Astrocyte (in vitro differentiated cells and primary cell): Measurements from ENCODE around the gene LY86. TPM values are rescaled to one million over a fixed set of nuclear protein-coding genes. Genes with fewer than 3 reads are reported as not detected.

ENCODE experiments used
- DNase-seq: peaks from one replicate; pipeline ENCODE4 v3.0.0-alpha.2; 2010; ENCODE audit warnings: low read depth
- FAIRE-seq: peaks from 2 replicates; lab custom pipeline; 2011; peaks lifted over from hg19 to GRCh38; lab: Jason Lieb, UNC
- H2AFZ ChIP-seq: 2 replicates; pipeline ENCODE4 v1.6.0; 2012; ENCODE audit warnings: low read depth, low read length, inconsistent platforms
- H3K27ac ChIP-seq: 2 replicates; pipeline ENCODE4 v1.5.1; 2011; ENCODE audit warnings: low read depth, low read length, inconsistent platforms
- H3K27me3 ChIP-seq: 2 replicates; pipeline ENCODE4 v1.6.0; 2011; ENCODE audit warnings: low read length, inconsistent platforms; ENCODE audit not compliant: insufficient read depth
- H3K36me3 ChIP-seq: 2 replicates; pipeline ENCODE4 v1.5.1; 2011; ENCODE audit warnings: low read length, inconsistent platforms; ENCODE audit not compliant: insufficient read depth
- H3K4me1 ChIP-seq: 2 replicates; pipeline ENCODE4 v1.5.1; 2011; ENCODE audit warnings: low read length, inconsistent platforms; ENCODE audit not compliant: insufficient read depth
- H3K4me2 ChIP-seq: 2 replicates; pipeline ENCODE4 v1.6.0; 2012; ENCODE audit warnings: low read length, inconsistent platforms
- H3K4me3 ChIP-seq: 2 replicates; pipeline ENCODE4 v1.5.1; 2011; ENCODE audit warnings: low read depth, mild to moderate bottlenecking, low read length, inconsistent platforms; ENCODE audit not compliant: insufficient read depth
- H3K79me2 ChIP-seq: 2 replicates; pipeline ENCODE4 v1.6.0; 2012; ENCODE audit warnings: mild to moderate bottlenecking, low read length, inconsistent platforms; ENCODE audit not compliant: insufficient read depth
- H3K9ac ChIP-seq: 2 replicates; pipeline ENCODE4 v1.6.0; 2012; ENCODE audit warnings: mild to moderate bottlenecking, low read length, inconsistent platforms
- H3K9me3 ChIP-seq: 2 replicates; pipeline ENCODE4 v1.5.1; 2012; ENCODE audit warnings: low read depth, mild to moderate bottlenecking, low read length, inconsistent platforms; ENCODE audit not compliant: insufficient read depth
- H4K20me1 ChIP-seq: 2 replicates; pipeline ENCODE4 v1.6.0; 2012; ENCODE audit warnings: low read length, inconsistent platforms; ENCODE audit not compliant: insufficient read depth
- H3K27ac Mint-ChIP-seq: one replicate; pipeline ENCODE4 v1.8.0; 2021; ENCODE audit warnings: mild to moderate bottlenecking, mixed read lengths; ENCODE audit not compliant: unreplicated experiment
- H3K27me3 Mint-ChIP-seq: one replicate; pipeline ENCODE4 v1.8.0; 2021; ENCODE audit warnings: low read depth, mixed read lengths; ENCODE audit not compliant: unreplicated experiment
- H3K36me3 Mint-ChIP-seq: one replicate; pipeline ENCODE4 v1.8.0; 2021; ENCODE audit warnings: low read depth, mixed read lengths; ENCODE audit not compliant: unreplicated experiment
- H3K4me1 Mint-ChIP-seq: one replicate; pipeline ENCODE4 v1.8.0; 2021; ENCODE audit warnings: low read depth, mixed read lengths; ENCODE audit not compliant: unreplicated experiment
- H3K4me3 Mint-ChIP-seq: one replicate; pipeline ENCODE4 v1.8.0; 2021; ENCODE audit warnings: mild to moderate bottlenecking, moderate library complexity, mixed read lengths; ENCODE audit not compliant: unreplicated experiment
- H3K9me3 Mint-ChIP-seq: one replicate; pipeline ENCODE4 v1.8.0; 2021; ENCODE audit warnings: mild to moderate bottlenecking, mixed read lengths; ENCODE audit not compliant: unreplicated experiment
- CTCF ChIP-seq: IDR thresholded peaks from 2 replicates; pipeline ENCODE4 v1.5.1; 2011; ENCODE audit warnings: low read depth, mild to moderate bottlenecking, inconsistent platforms, low read length, moderate library complexity; ENCODE audit not compliant: insufficient read depth
- EZH2 ChIP-seq: IDR thresholded peaks from 2 replicates; pipeline ENCODE4 v1.6.1; 2012; ENCODE audit warnings: mild to moderate bottlenecking, low read length, inconsistent platforms; ENCODE audit not compliant: insufficient read depth
- total RNA-seq: library from RNA; stranded (reverse); gene quantifications from 2 replicates; pipeline ENCODE4 v1.2.1, GENCODE V29; 2021

Gene LY86
- total RNA-seq, 1 donor from 2014 or later = not detected

DNA sequence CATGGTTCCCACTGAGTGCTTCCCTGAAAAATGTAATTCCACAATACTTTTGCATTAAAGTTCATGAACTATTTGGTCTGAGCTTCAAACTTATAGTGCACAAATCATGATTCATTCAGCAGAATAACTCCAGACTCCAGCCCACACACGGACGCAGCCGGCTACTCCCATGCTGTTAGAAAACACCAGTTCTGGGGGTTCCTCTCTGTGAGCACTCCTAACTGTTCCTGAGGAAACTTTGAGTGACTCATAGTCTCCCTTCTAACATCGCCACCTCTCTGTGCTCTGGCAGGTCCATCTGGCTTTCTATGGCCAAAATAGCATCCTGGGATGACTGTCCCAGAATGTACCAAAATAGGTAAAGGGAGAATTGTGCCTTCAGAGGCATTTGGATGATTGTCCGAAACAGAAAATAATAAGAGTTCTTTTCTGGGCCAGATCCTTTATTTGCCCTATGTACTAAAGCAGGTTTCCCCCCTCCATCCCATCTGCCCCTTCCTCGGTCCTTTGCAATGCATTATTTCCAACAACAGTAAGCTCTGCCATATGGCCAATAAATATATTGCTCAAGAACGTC, 32.3 kb upstream of the LY86 start:
- Histone ChIP-seq H3K27me3 (no peaks in the 10 kb centered on the region), H3K9me3 (no peaks in the 10 kb centered on the region), H3K4me2 (no peak overlapping the region), H3K9ac (no peak overlapping the region), H3K4me3 (no peak overlapping the region), H3K79me2 (no peaks in the 10 kb centered on the region), H2AFZ (no peak overlapping the region), H3K36me3 (no peaks in the 10 kb centered on the region), H4K20me1 (no peaks in the 10 kb centered on the region), H3K4me1 (no peaks in the 10 kb centered on the region), H3K27ac (no peak overlapping the region)
- Mint-ChIP-seq H3K27me3 (peaks cover 15% of the 10 kb centered on the region), H3K4me1 (peaks cover 14% of the 10 kb centered on the region), H3K9me3 (peaks cover 2% of the 10 kb centered on the region), H3K27ac (peak overlapping the region; percentile 21), H3K4me3 (no peak overlapping the region), H3K36me3 (no peaks in the 10 kb centered on the region)
- no peak for TF ChIP-seq EZH2
- TF ChIP-seq CTCF = no peak
- DNase-seq (no peak), FAIRE-seq (no peak)

- peaks cover 2% of the 10 kb centered on the region for H3K9me3 Mint-ChIP-seq
- Histone ChIP-seq H3K4me1 (no peaks in the 10 kb centered on the region), H3K79me2 (no peaks in the 10 kb centered on the region), H4K20me1 (no peaks in the 10 kb centered on the region), H3K36me3 (no peaks in the 10 kb centered on the region), H3K27me3 (no peaks in the 10 kb centered on the region), H3K4me2 (no peak overlapping the region), H3K9me3 (no peaks in the 10 kb centered on the region), H2AFZ (no peak overlapping the region), H3K27ac (no peak overlapping the region), H3K4me3 (no peak overlapping the region), H3K9ac (no peak overlapping the region)
- peak overlapping the region; percentile 21 for H3K27ac Mint-ChIP-seq
- H3K4me3 Mint-ChIP-seq = no peak overlapping the region
- no peaks in the 10 kb centered on the region for H3K36me3 Mint-ChIP-seq
- H3K27me3 Mint-ChIP-seq = peaks cover 15% of the 10 kb centered on the region
- TF ChIP-seq CTCF (peak; percentile 56), EZH2 (no peak)
- DNase-seq (no peak), FAIRE-seq (no peak)
- peaks cover 14% of the 10 kb centered on the region for H3K4me1 Mint-ChIP-seq
Observed at GRCh38 chr6:6556738-6557503, 31.6 kb upstream of the LY86 start.

DNA sequence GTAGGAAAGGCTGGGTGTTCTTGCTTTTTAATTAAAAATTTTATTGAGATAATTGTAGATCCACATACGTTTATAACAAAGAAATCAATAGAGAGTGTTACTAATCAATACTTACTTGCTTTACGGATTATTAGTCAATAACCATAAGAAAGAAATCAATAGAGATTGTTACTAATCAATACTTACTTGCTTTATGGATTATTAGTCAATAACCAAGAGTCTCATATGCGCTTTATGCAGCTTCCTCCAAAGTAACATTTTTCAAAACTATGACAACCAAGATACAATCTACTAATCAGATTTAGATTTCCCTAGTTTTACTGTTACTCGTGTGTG, 31.0 kb upstream of the LY86 start:
- Histone ChIP-seq H3K27me3 (no peaks in the 10 kb centered on the region), H3K36me3 (no peaks in the 10 kb centered on the region), H3K4me1 (no peaks in the 10 kb centered on the region), H2AFZ (no peak overlapping the region), H3K4me3 (no peak overlapping the region), H3K79me2 (no peaks in the 10 kb centered on the region), H3K27ac (no peak overlapping the region), H3K9ac (no peak overlapping the region), H3K4me2 (no peak overlapping the region), H3K9me3 (no peaks in the 10 kb centered on the region), H4K20me1 (no peaks in the 10 kb centered on the region)
- FAIRE-seq = no peak
- TF ChIP-seq CTCF = no peak
- no peak for TF ChIP-seq EZH2
- peaks cover 14% of the 10 kb centered on the region for H3K4me1 Mint-ChIP-seq
- H3K4me3 Mint-ChIP-seq = no peak overlapping the region
- no peak overlapping the region for H3K27ac Mint-ChIP-seq
- no peaks in the 10 kb centered on the region for H3K36me3 Mint-ChIP-seq
- peaks cover 15% of the 10 kb centered on the region for H3K27me3 Mint-ChIP-seq
- H3K9me3 Mint-ChIP-seq = peaks cover 2% of the 10 kb centered on the region
- DNase-seq = no peak
